GM23248 (cell line): ENCODE data around the gene KRT73.

Experiments used
- EZH2 ChIP-seq: fragments of 200-600 bp; sonication (generic); IDR thresholded peaks from 2 replicates; pipeline ENCODE4 v1.6.1; 2018; ENCODE audit warnings: antibody characterized with exemption, mild to moderate bottlenecking; ENCODE audit not compliant: insufficient read depth, poor library complexity, severe bottlenecking
- EZH2phosphoT487 ChIP-seq: fragments of 200-600 bp; sonication (generic); IDR thresholded peaks from 2 replicates; pipeline ENCODE4 v1.6.1; 2018; ENCODE audit warnings: antibody characterized with exemption, moderate library complexity, mild to moderate bottlenecking, low read depth; ENCODE audit not compliant: insufficient read depth

GRCh38 chr12:52582971-52583456 is 35.3 kb downstream of the KRT73 start:
- TF ChIP-seq EZH2phosphoT487 (no peak), EZH2 (no peak)
